COLO829 (cell line): ENCODE data around the gene PKD2.
"Not testable (repeated sequence)": the region's sequence is repeated elsewhere in the genome, so short reads cannot be mapped to it uniquely, and the experiment has no call there.

Source experiments
- DNase-seq: peaks from one replicate; pipeline ENCODE4 v3.0.0; 2012; ENCODE audit warnings: low spot score

Gene PKD2

GRCh38 chr4:88115587-88115986 lies 108.2 kb downstream of the PKD2 start:
- DNase-seq, result no peak

- no peak for DNase-seq
Measured at GRCh38 chr4:88119943-88120342, 112.5 kb downstream of the PKD2 start.

- not testable (repeated sequence) for DNase-seq
Measured at GRCh38 chr4:88122260-88122659, 114.8 kb downstream of the PKD2 start.
